Thyroid gland (tissue), 4 donors: ENCODE measurements around the gene RGS19.

Experiments
- POLR2A ChIP-seq, 2 donors: fragments of 450-650 bp; IDR thresholded peaks; one replicate each; pipeline ENCODE4 v1.6.1; 2017; ENCODE audit warnings: antibody characterized with exemption in 2 of 2, mild to moderate bottlenecking in 2 of 2, moderate library complexity in 1 of 2
- TF ChIP-seq, protein P1 (sequence below), 6 experiments: fragments of 200-600 bp in 3 of 6; fragments of 450-650 bp in 3 of 6; sonication (generic) in 3 of 6; IDR thresholded peaks; one replicate each; pipeline ENCODE4 v1.5.1; 2016 to 2019; ENCODE audit warnings: antibody characterized with exemption in 6 of 6, mild to moderate bottlenecking in 2 of 6, inconsistent platforms in 1 of 6, moderate library complexity in 1 of 6

DNA sequence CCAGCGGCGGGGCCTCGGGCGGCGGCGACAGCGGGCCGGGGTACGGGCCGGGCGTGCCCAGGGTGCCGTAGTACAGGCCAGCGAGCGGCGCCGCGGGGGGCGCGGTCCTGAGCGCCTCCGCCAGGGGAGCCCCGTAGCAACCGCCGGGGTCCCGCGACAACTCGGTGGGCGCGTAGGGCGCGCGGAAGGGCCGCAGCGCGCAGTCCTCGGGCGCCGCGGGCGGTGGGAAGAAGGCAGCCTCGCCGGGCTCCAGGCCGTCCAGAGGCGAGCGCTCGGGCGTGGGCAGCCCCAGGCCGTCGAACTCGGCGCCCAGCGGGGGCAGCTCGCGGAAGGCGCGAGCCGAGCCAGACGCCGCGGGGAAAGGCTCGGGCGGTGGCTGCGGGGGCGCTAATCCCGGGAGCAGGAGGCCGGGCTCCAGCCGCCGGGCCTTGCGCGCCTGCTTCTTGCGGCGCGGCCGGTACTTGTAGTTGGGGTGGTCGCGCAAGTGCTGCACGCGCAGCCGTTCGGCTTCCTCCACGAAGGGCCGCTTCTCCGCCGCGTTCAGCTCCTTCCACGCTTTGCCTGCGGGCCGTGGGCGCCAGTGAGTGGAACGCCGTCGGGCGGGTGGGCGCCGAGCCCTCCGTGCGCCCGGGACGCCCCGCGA is 30.8 kb downstream of the RGS19 start:
- TF ChIP-seq, protein P1, sequence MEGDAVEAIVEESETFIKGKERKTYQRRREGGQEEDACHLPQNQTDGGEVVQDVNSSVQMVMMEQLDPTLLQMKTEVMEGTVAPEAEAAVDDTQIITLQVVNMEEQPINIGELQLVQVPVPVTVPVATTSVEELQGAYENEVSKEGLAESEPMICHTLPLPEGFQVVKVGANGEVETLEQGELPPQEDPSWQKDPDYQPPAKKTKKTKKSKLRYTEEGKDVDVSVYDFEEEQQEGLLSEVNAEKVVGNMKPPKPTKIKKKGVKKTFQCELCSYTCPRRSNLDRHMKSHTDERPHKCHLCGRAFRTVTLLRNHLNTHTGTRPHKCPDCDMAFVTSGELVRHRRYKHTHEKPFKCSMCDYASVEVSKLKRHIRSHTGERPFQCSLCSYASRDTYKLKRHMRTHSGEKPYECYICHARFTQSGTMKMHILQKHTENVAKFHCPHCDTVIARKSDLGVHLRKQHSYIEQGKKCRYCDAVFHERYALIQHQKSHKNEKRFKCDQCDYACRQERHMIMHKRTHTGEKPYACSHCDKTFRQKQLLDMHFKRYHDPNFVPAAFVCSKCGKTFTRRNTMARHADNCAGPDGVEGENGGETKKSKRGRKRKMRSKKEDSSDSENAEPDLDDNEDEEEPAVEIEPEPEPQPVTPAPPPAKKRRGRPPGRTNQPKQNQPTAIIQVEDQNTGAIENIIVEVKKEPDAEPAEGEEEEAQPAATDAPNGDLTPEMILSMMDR (IDR thresholded peaks at IDR 0.05), result no peak
- TF ChIP-seq POLR2A (IDR thresholded peaks at IDR 0.05), result no peak
